H1 (cell line): Measurements from ENCODE around the gene TSPAN6. TPM values are rescaled to one million over a fixed set of nuclear protein-coding genes. Genes with fewer than 3 reads are reported as not detected.

Experiments
- CBX8 ChIP-seq: fragments of 300-800, 300-1000 bp; sonication (generic); IDR thresholded peaks from 2 replicates; pipeline ENCODE4 v1.7.1; 2016; ENCODE audit warnings: low read depth, low read length, borderline replicate concordance
- HDAC2 ChIP-seq, 2 experiments: fragments of 300-600 bp in 1 of 2; sonication (generic) in 1 of 2; IDR thresholded peaks; 2 replicates each; pipeline ENCODE4 v1.6.1; 2011 to 2012; ENCODE audit warnings: low read depth in 2 of 2, low read length in 2 of 2, mild to moderate bottlenecking in 2 of 2, moderate library complexity in 2 of 2, borderline replicate concordance in 1 of 2, inconsistent platforms in 1 of 2
- JUND ChIP-seq: IDR thresholded peaks from 2 replicates; pipeline ENCODE4 v1.6.1; 2011; ENCODE audit warnings: mild to moderate bottlenecking, improper control_type of control experiment, low read length
- POU5F1 ChIP-seq: IDR thresholded peaks from 2 replicates; pipeline ENCODE4 v1.6.1; 2011; ENCODE audit warnings: low read depth, mild to moderate bottlenecking, low read length, moderate library complexity
- SAP30 ChIP-seq: fragments of 300-600 bp; sonication (generic); IDR thresholded peaks from 2 replicates; pipeline ENCODE4 v1.7.1; 2012; ENCODE audit warnings: low read length, moderate library complexity, mild to moderate bottlenecking, inconsistent platforms; ENCODE audit not compliant: insufficient read depth, insufficient replicate concordance
- SP4 ChIP-seq: IDR thresholded peaks from 2 replicates; pipeline ENCODE4 v1.6.1; 2012; ENCODE audit warnings: low read length, inconsistent platforms
- TCF12 ChIP-seq: IDR thresholded peaks from 2 replicates; pipeline ENCODE4 v1.6.1; 2011; ENCODE audit warnings: low read depth, mild to moderate bottlenecking, low read length
- TEAD4 ChIP-seq: IDR thresholded peaks from 2 replicates; pipeline ENCODE4 v1.6.1; 2012; ENCODE audit warnings: low read depth, low read length, inconsistent platforms, mixed read lengths
- YY1 ChIP-seq: IDR thresholded peaks from 2 replicates; pipeline ENCODE4 v1.6.1; 2011; ENCODE audit warnings: low read depth, mild to moderate bottlenecking, low read length
- polyA plus RNA-seq, 7 experiments: library from polyadenylated mRNA; depleted of rRNA in 3 of 7; stranded (reverse) in 5 of 7; unstranded in 2 of 7; fragments of >200 nt in 5 of 7; fragments of 200-250 nt in 2 of 7; gene quantifications; 1 replicate in 5 of 7; 2 replicates in 1 of 7; 4 replicates in 1 of 7; pipeline versions ENCODE4 v1.2.1 to v1.2.3, GENCODE V29; 2011 to 2013; ENCODE audit warnings: missing spikeins in 2 of 7, mixed read lengths in 2 of 7
- total RNA-seq: library from RNA; stranded (reverse); fragmentation: NEBNext Ultra II Directional; extraction: Animal tissue kit (Norgen Biotek cat#: 25700); gene quantifications from 2 replicates; pipeline ENCODE4 v1.2.1, GENCODE V29; 2021
- TF ChIP-seq, protein P1 (sequence below): fragments of 300-600 bp; sonication (generic); IDR thresholded peaks from 2 replicates; pipeline ENCODE4 v1.7.1; 2012; ENCODE audit warnings: low read length, moderate library complexity, mild to moderate bottlenecking, inconsistent platforms; ENCODE audit not compliant: insufficient replicate concordance
- TF ChIP-seq, protein P2 (sequence below): IDR thresholded peaks from 2 replicates; pipeline ENCODE4 v1.6.1; 2011; ENCODE audit warnings: low read length, improper control_type of control experiment

The TSPAN6 gene
- total and polyA plus RNA-seq, 2 of the 8 experiments (the other 6 are each of a cell fraction or from before 2014, with no cell fraction given) = 58.1 to 67.7 TPM

DNA sequence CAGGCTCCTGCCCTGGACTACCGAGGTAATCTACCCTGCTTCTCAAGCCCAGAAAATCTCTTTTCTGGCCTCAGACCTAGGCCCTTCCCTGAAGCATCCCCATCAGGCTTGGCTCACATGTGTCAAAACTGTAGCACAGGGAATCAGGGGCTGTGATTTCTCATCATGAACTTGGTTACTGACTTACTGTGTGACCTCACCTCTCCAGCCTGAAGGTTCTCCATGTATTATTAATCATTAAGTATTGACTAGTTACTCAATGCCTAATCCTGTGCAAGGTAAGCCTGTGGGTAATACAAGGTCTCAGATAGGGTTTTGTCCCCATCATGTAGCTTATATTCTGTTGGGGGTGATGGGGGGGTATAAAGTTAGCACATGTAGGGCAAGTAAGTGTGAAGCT, 14.2 kb upstream of the TSPAN6 start (continued):
- TF ChIP-seq, protein P1, sequence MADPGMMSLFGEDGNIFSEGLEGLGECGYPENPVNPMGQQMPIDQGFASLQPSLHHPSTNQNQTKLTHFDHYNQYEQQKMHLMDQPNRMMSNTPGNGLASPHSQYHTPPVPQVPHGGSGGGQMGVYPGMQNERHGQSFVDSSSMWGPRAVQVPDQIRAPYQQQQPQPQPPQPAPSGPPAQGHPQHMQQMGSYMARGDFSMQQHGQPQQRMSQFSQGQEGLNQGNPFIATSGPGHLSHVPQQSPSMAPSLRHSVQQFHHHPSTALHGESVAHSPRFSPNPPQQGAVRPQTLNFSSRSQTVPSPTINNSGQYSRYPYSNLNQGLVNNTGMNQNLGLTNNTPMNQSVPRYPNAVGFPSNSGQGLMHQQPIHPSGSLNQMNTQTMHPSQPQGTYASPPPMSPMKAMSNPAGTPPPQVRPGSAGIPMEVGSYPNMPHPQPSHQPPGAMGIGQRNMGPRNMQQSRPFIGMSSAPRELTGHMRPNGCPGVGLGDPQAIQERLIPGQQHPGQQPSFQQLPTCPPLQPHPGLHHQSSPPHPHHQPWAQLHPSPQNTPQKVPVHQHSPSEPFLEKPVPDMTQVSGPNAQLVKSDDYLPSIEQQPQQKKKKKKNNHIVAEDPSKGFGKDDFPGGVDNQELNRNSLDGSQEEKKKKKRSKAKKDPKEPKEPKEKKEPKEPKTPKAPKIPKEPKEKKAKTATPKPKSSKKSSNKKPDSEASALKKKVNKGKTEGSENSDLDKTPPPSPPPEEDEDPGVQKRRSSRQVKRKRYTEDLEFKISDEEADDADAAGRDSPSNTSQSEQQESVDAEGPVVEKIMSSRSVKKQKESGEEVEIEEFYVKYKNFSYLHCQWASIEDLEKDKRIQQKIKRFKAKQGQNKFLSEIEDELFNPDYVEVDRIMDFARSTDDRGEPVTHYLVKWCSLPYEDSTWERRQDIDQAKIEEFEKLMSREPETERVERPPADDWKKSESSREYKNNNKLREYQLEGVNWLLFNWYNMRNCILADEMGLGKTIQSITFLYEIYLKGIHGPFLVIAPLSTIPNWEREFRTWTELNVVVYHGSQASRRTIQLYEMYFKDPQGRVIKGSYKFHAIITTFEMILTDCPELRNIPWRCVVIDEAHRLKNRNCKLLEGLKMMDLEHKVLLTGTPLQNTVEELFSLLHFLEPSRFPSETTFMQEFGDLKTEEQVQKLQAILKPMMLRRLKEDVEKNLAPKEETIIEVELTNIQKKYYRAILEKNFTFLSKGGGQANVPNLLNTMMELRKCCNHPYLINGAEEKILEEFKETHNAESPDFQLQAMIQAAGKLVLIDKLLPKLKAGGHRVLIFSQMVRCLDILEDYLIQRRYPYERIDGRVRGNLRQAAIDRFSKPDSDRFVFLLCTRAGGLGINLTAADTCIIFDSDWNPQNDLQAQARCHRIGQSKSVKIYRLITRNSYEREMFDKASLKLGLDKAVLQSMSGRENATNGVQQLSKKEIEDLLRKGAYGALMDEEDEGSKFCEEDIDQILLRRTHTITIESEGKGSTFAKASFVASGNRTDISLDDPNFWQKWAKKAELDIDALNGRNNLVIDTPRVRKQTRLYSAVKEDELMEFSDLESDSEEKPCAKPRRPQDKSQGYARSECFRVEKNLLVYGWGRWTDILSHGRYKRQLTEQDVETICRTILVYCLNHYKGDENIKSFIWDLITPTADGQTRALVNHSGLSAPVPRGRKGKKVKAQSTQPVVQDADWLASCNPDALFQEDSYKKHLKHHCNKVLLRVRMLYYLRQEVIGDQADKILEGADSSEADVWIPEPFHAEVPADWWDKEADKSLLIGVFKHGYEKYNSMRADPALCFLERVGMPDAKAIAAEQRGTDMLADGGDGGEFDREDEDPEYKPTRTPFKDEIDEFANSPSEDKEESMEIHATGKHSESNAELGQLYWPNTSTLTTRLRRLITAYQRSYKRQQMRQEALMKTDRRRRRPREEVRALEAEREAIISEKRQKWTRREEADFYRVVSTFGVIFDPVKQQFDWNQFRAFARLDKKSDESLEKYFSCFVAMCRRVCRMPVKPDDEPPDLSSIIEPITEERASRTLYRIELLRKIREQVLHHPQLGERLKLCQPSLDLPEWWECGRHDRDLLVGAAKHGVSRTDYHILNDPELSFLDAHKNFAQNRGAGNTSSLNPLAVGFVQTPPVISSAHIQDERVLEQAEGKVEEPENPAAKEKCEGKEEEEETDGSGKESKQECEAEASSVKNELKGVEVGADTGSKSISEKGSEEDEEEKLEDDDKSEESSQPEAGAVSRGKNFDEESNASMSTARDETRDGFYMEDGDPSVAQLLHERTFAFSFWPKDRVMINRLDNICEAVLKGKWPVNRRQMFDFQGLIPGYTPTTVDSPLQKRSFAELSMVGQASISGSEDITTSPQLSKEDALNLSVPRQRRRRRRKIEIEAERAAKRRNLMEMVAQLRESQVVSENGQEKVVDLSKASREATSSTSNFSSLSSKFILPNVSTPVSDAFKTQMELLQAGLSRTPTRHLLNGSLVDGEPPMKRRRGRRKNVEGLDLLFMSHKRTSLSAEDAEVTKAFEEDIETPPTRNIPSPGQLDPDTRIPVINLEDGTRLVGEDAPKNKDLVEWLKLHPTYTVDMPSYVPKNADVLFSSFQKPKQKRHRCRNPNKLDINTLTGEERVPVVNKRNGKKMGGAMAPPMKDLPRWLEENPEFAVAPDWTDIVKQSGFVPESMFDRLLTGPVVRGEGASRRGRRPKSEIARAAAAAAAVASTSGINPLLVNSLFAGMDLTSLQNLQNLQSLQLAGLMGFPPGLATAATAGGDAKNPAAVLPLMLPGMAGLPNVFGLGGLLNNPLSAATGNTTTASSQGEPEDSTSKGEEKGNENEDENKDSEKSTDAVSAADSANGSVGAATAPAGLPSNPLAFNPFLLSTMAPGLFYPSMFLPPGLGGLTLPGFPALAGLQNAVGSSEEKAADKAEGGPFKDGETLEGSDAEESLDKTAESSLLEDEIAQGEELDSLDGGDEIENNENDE = no peak
- TF ChIP-seq POU5F1 = no peak
- TF ChIP-seq CBX8 = no peak
- no peak for TF ChIP-seq YY1
- no peak for TF ChIP-seq JUND
- no peak for TF ChIP-seq TCF12
- no peak for TF ChIP-seq TEAD4
- TF ChIP-seq SAP30 = no peak
- TF ChIP-seq SP4 = no peak
- TF ChIP-seq, protein P2, sequence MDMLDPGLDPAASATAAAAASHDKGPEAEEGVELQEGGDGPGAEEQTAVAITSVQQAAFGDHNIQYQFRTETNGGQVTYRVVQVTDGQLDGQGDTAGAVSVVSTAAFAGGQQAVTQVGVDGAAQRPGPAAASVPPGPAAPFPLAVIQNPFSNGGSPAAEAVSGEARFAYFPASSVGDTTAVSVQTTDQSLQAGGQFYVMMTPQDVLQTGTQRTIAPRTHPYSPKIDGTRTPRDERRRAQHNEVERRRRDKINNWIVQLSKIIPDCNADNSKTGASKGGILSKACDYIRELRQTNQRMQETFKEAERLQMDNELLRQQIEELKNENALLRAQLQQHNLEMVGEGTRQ = no peak
- TF ChIP-seq HDAC2 (IDR thresholded peaks at IDR 0.05; ENCODE audit: borderline replicate concordance in 1 of 2, low read depth in 2 of 2, low read length in 2 of 2) = no peak
